22Rv1 (cell line): ENCODE results near the gene LRRC27.

Experiments
- H3K27ac ChIP-seq: fragments of 450-650 bp; 2 replicates; pipeline ENCODE4 v1.5.1; 2017
- CTCF ChIP-seq: fragments of 450-650 bp; IDR thresholded peaks from 2 replicates; pipeline ENCODE4 v1.5.1; 2017; ENCODE audit warnings: mild to moderate bottlenecking
- ZFX ChIP-seq: fragments of 450-650 bp; IDR thresholded peaks from 2 replicates; pipeline ENCODE4 v1.6.1; 2017; ENCODE audit warnings: antibody characterized with exemption, borderline replicate concordance

The LRRC27 gene

GRCh38 chr10:132359305-132360040, 27.5 kb downstream of the LRRC27 start:
- no peak overlapping the region for H3K27ac ChIP-seq
- no peak for TF ChIP-seq CTCF
- no peak for TF ChIP-seq ZFX

GRCh38 chr10:132360766-132361447, 28.9 kb downstream of the LRRC27 start:
- TF ChIP-seq ZFX (no peak), CTCF (peak; percentile 82)

GRCh38 chr10:132361581-132362101, 29.6 kb downstream of the LRRC27 start:
- H3K27ac ChIP-seq = no peak overlapping the region
- TF ChIP-seq ZFX (no peak), CTCF (no peak)

More at GRCh38 chr10:132360766-132361447, 28.9 kb downstream of the LRRC27 start:
- no peak overlapping the region for H3K27ac ChIP-seq

- no peak overlapping the region for H3K27ac ChIP-seq
- TF ChIP-seq CTCF (no peak), ZFX (no peak)
Measured at GRCh38 chr10:132362151-132362611, 30.2 kb downstream of the LRRC27 start.

GRCh38 chr10:132363376-132363775, 31.4 kb downstream of the LRRC27 start:
- no peak overlapping the region for H3K27ac ChIP-seq
- no peak for TF ChIP-seq CTCF

GRCh38 chr10:132363921-132364593, 32.1 kb downstream of the LRRC27 start:
- H3K27ac ChIP-seq = no peak overlapping the region

More at GRCh38 chr10:132363921-132364593, 32.1 kb downstream of the LRRC27 start:
- TF ChIP-seq ZFX (no peak), CTCF (no peak)
